Stimulated activated CD8-positive, alpha-beta memory T cell treated with anti-CD3 and anti-CD28 coated beads, Interleukin-7, amount 100 ng/mL, for 1 hour (primary cell): Measurements from ENCODE around the gene ZNF382.

Experiments used
- DNase-seq, 2 donors: peaks; one replicate each; pipeline ENCODE4 v3.0.0-alpha.2; 2020; ENCODE audit warnings: low read depth in 2 of 2

ZNF382 gene

DNA sequence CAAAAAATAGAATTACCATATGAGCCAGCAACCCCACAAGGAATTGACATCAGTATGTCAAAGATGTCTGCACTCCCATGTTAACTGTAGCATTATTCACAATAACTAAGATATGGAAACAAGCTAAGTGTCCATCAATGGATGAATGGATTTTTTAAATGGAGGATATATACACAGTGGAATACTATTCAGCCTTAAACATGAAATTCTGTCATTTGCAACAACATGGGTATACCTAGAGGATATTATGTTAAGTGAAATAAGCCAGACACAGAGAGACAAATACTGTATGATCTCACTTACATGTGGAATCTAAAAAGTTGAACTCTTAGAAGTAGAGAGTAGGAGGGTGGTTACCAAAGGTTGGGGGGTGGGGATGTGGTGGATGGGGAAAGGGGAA is 74.3 kb downstream of the ZNF382 start:
- no peak for DNase-seq
